Osteoblast (primary cell): Measurements from ENCODE around the gene BRCA1. TPM values are rescaled to one million over a fixed set of nuclear protein-coding genes. Genes with fewer than 3 reads are reported as not detected.
"Not testable (repeated sequence)": the region's sequence is repeated elsewhere in the genome, so short reads cannot be mapped to it uniquely, and the experiment has no call there.

Source experiments
- DNase-seq: peaks from one replicate; pipeline ENCODE4 v3.0.0; 2011; ENCODE audit warnings: low spot score, mixed read lengths; ENCODE audit not compliant: insufficient read length; ENCODE audit errors: missing footprints
- H2AFZ ChIP-seq: 2 replicates; pipeline ENCODE4 v1.6.0; 2011; ENCODE audit warnings: mild to moderate bottlenecking, low read length
- H3K27ac ChIP-seq: 2 replicates; pipeline ENCODE4 v1.5.1; 2011; ENCODE audit warnings: mild to moderate bottlenecking, low read depth, low read length, moderate library complexity
- H3K27me3 ChIP-seq: 2 replicates; pipeline ENCODE4 v1.6.0; 2012; ENCODE audit warnings: mild to moderate bottlenecking, control low read depth, inconsistent platforms, low read length, moderate library complexity; ENCODE audit not compliant: insufficient read depth
- H3K36me3 ChIP-seq: 2 replicates; pipeline ENCODE4 v1.5.1; 2011; ENCODE audit warnings: mild to moderate bottlenecking, low read length, control low read depth, moderate library complexity; ENCODE audit not compliant: insufficient read depth
- H3K4me1 ChIP-seq: 2 replicates; pipeline ENCODE4 v1.5.1; 2011; ENCODE audit warnings: mild to moderate bottlenecking, low read length, control low read depth, moderate library complexity; ENCODE audit not compliant: insufficient read depth
- H3K4me2 ChIP-seq: 2 replicates; pipeline ENCODE4 v1.6.0; 2011; ENCODE audit warnings: mild to moderate bottlenecking, low read length; ENCODE audit not compliant: insufficient read depth
- H3K4me3 ChIP-seq: fragments of 200-600 bp; sonication (generic); 3 replicates; pipeline ENCODE4 v1.5.1; 2012; ENCODE audit warnings: mild to moderate bottlenecking, low read length, inconsistent platforms; ENCODE audit not compliant: insufficient read depth
- H3K79me2 ChIP-seq: 2 replicates; pipeline ENCODE4 v1.6.0; 2012; ENCODE audit warnings: mild to moderate bottlenecking, low read length, control low read depth, inconsistent platforms; ENCODE audit not compliant: insufficient read depth
- H3K9me3 ChIP-seq: 2 replicates; pipeline ENCODE4 v1.5.1; 2011; ENCODE audit warnings: low read depth, low read length, control low read depth
- H4K20me1 ChIP-seq: 2 replicates; pipeline ENCODE4 v1.6.0; 2012; ENCODE audit warnings: mild to moderate bottlenecking, low read length, control low read depth; ENCODE audit not compliant: insufficient read depth
- CTCF ChIP-seq: IDR thresholded peaks from 2 replicates; pipeline ENCODE4 v1.5.1; 2011; ENCODE audit warnings: mild to moderate bottlenecking, low read depth, low read length, moderate library complexity; ENCODE audit errors: extremely low read depth
- total RNA-seq: library from RNA; depleted of rRNA; stranded (reverse); fragments of >200 nt; gene quantifications from 2 replicates; pipeline ENCODE4 v1.2.3, GENCODE V29; 2012

Gene BRCA1
- total RNA-seq, 1 donor, result 5.4 TPM

GRCh38 chr17:43129671-43130010, 4.5 kb upstream of the BRCA1 start:
- H3K4me1 ChIP-seq, result peaks cover 9% of the 10 kb centered on the region
- no peak overlapping the region for H3K4me3 ChIP-seq
- no peak overlapping the region for H3K27ac ChIP-seq
- no peaks in the 10 kb centered on the region for H3K9me3 ChIP-seq
- no peaks in the 10 kb centered on the region for H3K27me3 ChIP-seq
- DNase-seq, result no peak
- H3K4me2 ChIP-seq, result peak overlapping the region; percentile 20
- H3K79me2 ChIP-seq, result peaks cover 36% of the 10 kb centered on the region
- TF ChIP-seq CTCF, result no peak
- peaks cover 4% of the 10 kb centered on the region for H3K36me3 ChIP-seq
- no peak overlapping the region for H2AFZ ChIP-seq
- H4K20me1 ChIP-seq, result no peaks in the 10 kb centered on the region

GRCh38 chr17:43127333-43127876, 2.2 kb upstream of the BRCA1 start:
- H3K4me3 ChIP-seq, H3K36me3 ChIP-seq, H2AFZ ChIP-seq, H3K27me3 ChIP-seq, H4K20me1 ChIP-seq, DNase-seq, H3K27ac ChIP-seq, H3K4me2 ChIP-seq, H3K9me3 ChIP-seq: not testable (repeated sequence)
- H3K4me1 ChIP-seq, result peaks cover 12% of the 10 kb centered on the region
- H3K79me2 ChIP-seq, result peaks cover 41% of the 10 kb centered on the region

- Histone ChIP-seq H3K27me3 (no peaks in the 10 kb centered on the region), H3K36me3 (peaks cover 3% of the 10 kb centered on the region), H3K27ac (no peak overlapping the region), H3K9me3 (no peaks in the 10 kb centered on the region), H2AFZ (no peak overlapping the region), H3K79me2 (peaks cover 41% of the 10 kb centered on the region), H3K4me3 (no peak overlapping the region), H3K4me2 (no peak overlapping the region), H3K4me1 (peaks cover 12% of the 10 kb centered on the region), H4K20me1 (no peaks in the 10 kb centered on the region)
- TF ChIP-seq CTCF, result no peak
- no peak for DNase-seq
These were observed 1.7 kb upstream of the BRCA1 start for GRCh38 chr17:43126911-43127290.

- Histone ChIP-seq H3K27me3 (no peaks in the 10 kb centered on the region), H4K20me1 (no peaks in the 10 kb centered on the region), H3K9me3 (no peaks in the 10 kb centered on the region), H3K4me2 (peak overlapping the region; percentile 93), H3K4me3 (peak overlapping the region; percentile 87), H3K27ac (peak overlapping the region; percentile 90), H2AFZ (peak overlapping the region; percentile 95), H3K79me2 (peaks cover 41% of the 10 kb centered on the region), H3K4me1 (peaks cover 12% of the 10 kb centered on the region), H3K36me3 (peaks cover 3% of the 10 kb centered on the region)
- DNase-seq, result no peak
- TF ChIP-seq CTCF, result no peak
These were observed 1.1 kb upstream of the BRCA1 start for GRCh38 chr17:43125967-43126910.
